ENCODE data around the gene R3HDM2. TPM values are rescaled to one million over a fixed set of nuclear protein-coding genes. Genes with fewer than 3 reads are reported as not detected.
"Not testable (repeated sequence)": the region's sequence is repeated elsewhere in the genome, so short reads cannot be mapped to it uniquely, and the experiment has no call there.

The R3HDM2 gene
- polyA plus RNA-seq, 1 donor = 117 TPM

GRCh38 chr12:57377103-57377840 is 53.6 kb downstream of the R3HDM2 start:
- DNase-seq = no peak

GRCh38 chr12:57372233-57372632 is 58.6 kb downstream of the R3HDM2 start:
- no peak for DNase-seq

- DNase-seq = no peak
Measured at GRCh38 chr12:57370696-57371095, 60.1 kb downstream of the R3HDM2 start.

GRCh38 chr12:57370072-57370471 is 60.8 kb downstream of the R3HDM2 start:
- no peak for DNase-seq

GRCh38 chr12:57369202-57369601 is 61.6 kb downstream of the R3HDM2 start:
- DNase-seq = no peak

GRCh38 chr12:57368349-57369095 is 62.3 kb downstream of the R3HDM2 start:
- no peak for DNase-seq

- DNase-seq = no peak
Measured at GRCh38 chr12:57367121-57367520, 63.7 kb downstream of the R3HDM2 start.

GRCh38 chr12:57366315-57366714 is 64.5 kb downstream of the R3HDM2 start:
- no peak for DNase-seq

- not testable (repeated sequence) for DNase-seq
Measured at GRCh38 chr12:57364156-57364555, 66.7 kb downstream of the R3HDM2 start.

- DNase-seq = no peak
Measured at GRCh38 chr12:57360468-57360867, 70.4 kb downstream of the R3HDM2 start.

- no peak for DNase-seq
Measured at GRCh38 chr12:57358646-57359045, 72.2 kb downstream of the R3HDM2 start.

- no peak for DNase-seq
Measured at GRCh38 chr12:57355734-57356133, 75.1 kb downstream of the R3HDM2 start.

GRCh38 chr12:57352166-57352565 is 78.7 kb downstream of the R3HDM2 start:
- no peak for DNase-seq

GRCh38 chr12:57347284-57347683 is 83.6 kb downstream of the R3HDM2 start:
- DNase-seq = no peak

GRCh38 chr12:57343703-57344378 is 87.0 kb downstream of the R3HDM2 start:
- DNase-seq = no peak

GRCh38 chr12:57342207-57342691 is 88.6 kb downstream of the R3HDM2 start:
- peak; percentile 24 for DNase-seq

GRCh38 chr12:57341275-57341990 is 89.4 kb downstream of the R3HDM2 start:
- DNase-seq = no peak

- DNase-seq = peak; percentile 63
Measured at GRCh38 chr12:57340104-57340503, 90.7 kb downstream of the R3HDM2 start.

GRCh38 chr12:57336299-57336698 is 94.5 kb downstream of the R3HDM2 start:
- DNase-seq = not testable (repeated sequence)

- DNase-seq = no peak
Measured at GRCh38 chr12:57334219-57334618, 96.6 kb downstream of the R3HDM2 start.

GRCh38 chr12:57332646-57333312 is 98.1 kb downstream of the R3HDM2 start:
- DNase-seq = no peak

- no peak for DNase-seq
Measured at GRCh38 chr12:57330992-57331391, 99.9 kb downstream of the R3HDM2 start.

All from left kidney (tissue), 2 donors.